GM19397 (cell line): Measurements from ENCODE around the gene HACD2.
"Not testable (repeated sequence)": the region's sequence is repeated elsewhere in the genome, so short reads cannot be mapped to it uniquely, and the experiment has no call there.

Source experiments
- ATAC-seq: cut with Tn5 transposase; IDR thresholded peaks from one replicate; pipeline ENCODE4 v1.9.1; 2021; ENCODE audit warnings: mild to moderate bottlenecking, moderate library complexity; ENCODE audit not compliant: unreplicated experiment

Gene HACD2

GRCh38 chr3:123611674-123612073 is 26.8 kb upstream of the HACD2 start:
- ATAC-seq, result not testable (repeated sequence)

DNA sequence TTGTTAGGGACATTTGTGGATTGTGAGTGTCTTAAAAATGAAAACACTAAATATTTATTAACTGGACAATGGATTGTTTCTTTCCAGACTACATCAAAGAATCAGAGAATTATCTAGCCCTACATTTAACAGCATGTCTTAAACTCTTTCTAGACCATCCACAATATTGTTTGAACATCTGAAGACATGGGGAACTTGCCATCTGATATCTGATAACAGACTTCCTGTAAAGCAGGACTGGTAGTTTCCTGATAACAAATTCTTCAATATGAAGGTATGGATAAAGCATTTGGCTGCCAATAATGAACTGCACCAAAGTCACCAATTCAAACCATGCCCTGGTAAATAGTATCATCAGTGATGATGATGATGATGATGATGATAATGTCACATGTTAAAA is 26.2 kb upstream of the HACD2 start:
- ATAC-seq, result no peak

GRCh38 chr3:123610331-123610730 is 25.5 kb upstream of the HACD2 start:
- ATAC-seq, result peak; percentile 71

- no peak for ATAC-seq
Measured at GRCh38 chr3:123609063-123609462, 24.2 kb upstream of the HACD2 start.

DNA sequence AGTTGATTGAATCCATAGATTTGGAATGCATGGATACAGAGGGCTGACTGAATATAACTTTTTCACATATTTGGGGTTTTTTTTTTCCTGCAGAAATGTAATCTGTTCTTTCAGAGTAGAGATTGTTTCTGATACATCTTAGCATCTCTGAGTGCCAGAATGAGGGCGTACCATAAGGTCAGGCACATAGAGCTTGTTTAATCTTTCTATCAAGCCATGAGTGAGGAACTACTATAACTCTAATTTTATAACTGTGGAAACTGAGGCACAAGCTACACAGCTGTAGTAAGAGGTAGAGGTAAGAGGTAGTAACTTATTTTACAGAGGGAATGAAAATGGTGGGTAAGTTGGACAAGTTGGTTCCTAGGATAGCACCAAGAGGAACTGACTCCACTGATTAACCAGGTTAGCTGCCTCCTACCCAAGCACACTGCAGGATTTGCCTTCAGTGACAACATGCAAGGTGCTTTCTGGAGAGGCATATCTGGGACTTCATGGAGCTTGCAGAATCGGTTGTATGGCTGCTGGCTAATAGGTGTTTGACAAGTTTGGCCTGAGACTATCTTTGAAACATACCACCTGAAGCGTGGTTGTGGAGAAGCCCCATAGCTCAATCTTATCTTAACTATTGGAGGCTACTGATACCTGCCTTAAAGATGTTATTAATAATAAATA is 23.5 kb upstream of the HACD2 start:
- ATAC-seq, result no peak

- ATAC-seq, result no peak
Measured at GRCh38 chr3:123606527-123606926, 21.7 kb upstream of the HACD2 start.

GRCh38 chr3:123605789-123606234 is 21.0 kb upstream of the HACD2 start:
- ATAC-seq, result peak; percentile 63

- not testable (repeated sequence) for ATAC-seq
Measured at GRCh38 chr3:123603153-123603552, 18.3 kb upstream of the HACD2 start.

DNA sequence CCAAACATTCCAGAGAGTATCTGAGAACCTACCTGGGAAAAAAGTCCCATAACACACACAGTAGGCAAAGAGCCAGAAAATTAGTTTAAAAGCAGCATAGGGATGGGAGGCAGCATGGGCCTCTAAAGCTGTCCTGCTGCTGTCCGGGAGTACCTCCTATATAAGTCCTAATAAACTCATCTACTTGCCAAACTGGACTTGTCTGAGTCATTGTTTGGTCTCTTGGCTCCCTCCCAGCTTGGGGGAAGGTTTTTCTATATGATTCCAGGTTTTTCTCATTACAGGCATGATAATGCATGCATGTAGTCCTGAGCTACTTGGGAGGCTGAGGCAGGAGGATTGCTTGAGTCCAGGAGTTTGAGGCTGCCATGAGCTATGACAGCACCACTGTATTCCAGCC is 17.5 kb upstream of the HACD2 start:
- no peak for ATAC-seq

DNA sequence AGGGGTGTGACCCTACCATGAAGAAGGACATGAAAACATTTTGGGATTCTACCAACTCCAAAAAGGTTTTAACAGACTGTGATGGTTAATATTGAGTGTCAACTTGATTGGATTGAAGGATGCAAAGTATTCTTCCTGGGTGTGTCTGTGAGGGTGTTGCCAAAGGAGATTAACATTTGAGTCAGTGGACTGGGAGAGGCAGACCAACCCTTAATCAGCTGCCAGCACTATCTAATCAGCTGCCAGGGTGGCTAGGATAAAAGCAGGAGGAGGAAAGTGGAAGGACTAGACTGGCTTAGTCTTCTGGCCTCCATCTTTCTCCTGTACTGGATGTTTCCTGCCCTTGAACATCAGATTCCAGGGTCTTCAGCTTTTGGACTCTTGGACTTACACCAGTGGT is 16.0 kb upstream of the HACD2 start:
- ATAC-seq, result not testable (repeated sequence)

DNA sequence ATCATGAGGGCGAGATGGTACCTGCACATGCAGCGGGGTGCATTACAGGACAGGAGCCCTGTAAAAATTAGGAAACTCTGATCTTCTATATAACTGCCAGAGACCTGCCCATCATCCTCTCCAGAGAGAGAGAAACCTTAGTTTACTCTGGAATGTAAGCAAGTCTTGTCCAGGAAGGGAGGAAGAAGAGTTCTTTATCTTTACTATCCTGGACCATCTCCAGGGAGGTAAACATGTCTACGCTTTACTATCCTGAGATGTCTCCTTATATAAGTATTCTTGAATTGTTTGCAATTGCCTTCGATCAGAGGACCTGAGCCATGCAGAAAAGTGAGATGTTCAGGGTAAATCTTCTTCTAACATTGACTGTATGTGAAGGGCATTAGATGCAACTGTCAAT is 12.7 kb upstream of the HACD2 start:
- ATAC-seq, result no peak

DNA sequence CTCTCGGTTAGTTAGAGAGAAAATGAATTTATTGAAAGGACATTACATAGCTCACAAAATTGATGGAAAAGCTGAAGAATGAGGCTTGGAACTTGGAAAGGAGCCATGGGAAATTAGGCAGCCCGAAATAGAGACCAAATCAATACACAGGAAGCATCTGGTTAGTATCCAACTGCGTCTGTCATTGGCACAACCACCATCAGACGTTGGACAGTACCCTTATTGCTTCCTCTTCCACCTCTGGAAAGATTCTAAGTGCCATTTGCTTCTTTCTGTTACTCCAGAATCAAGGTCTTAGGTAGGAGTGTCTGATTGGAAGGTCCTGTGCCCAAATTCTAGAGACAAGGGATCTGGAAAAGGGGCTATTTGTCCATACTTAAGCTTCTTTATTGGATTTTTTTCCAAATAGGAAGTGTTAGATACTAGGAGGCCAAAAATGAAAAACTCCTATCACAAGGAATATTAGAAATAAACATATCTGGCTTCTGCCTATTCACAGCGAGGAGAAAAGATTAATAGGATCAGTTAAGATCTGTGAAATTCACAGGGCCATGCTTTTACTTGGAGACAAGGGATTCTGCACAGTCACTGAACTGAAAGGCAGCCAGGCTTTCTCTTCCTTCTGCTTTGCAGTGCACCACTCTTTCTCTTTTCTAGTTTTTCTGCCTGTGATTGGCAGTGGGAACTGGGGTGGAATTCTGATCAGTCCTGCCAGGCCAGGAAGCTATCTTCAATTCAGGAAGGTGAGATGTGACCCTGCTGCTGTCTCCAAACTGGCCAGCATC is 10.7 kb upstream of the HACD2 start:
- ATAC-seq, result no peak

DNA sequence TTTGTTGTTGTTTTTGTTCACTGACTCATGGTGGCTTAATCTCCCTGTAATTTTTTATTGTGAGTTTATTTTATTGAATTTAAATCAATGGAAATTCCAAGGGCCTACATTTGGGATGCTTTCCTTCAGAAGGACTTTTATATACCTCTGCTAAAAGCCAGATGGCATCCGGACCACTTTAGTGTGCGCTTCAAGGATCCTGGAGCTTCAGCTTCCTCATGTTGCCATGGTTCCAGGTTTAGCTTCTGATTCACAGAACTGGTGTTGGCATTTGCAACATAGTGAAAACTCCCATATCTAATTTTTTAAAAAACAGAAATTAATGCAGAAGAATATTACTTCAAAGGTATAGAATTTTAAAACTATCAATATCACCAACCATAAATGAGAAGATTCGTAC is 8.5 kb upstream of the HACD2 start:
- no peak for ATAC-seq

- ATAC-seq, result no peak
Measured at GRCh38 chr3:123590685-123591450, 6.0 kb upstream of the HACD2 start.

DNA sequence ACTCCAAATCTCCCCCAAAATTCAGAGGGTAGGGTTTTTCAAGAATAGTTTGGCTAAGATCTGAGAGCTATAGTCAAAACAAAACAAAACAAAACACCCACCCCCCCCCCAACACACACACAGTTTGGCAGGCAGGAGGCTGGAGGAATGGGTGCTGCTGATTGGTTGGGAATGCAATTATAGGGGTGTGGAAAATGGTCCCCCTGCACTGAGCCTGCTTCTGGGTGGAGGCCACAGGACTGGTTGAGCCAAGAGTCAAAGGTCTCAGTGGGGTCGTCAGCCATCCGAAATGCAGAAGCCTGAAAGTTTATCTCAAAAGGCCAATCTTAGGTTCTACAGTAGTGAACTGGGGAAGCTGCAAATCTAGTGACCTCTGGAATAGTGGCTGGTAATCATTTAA is 2.5 kb upstream of the HACD2 start:
- no peak for ATAC-seq

- ATAC-seq, result no peak
Measured at GRCh38 chr3:123586968-123587367, 2.1 kb upstream of the HACD2 start.

- no peak for ATAC-seq
Measured at GRCh38 chr3:123586131-123586530, 1.3 kb upstream of the HACD2 start.

DNA sequence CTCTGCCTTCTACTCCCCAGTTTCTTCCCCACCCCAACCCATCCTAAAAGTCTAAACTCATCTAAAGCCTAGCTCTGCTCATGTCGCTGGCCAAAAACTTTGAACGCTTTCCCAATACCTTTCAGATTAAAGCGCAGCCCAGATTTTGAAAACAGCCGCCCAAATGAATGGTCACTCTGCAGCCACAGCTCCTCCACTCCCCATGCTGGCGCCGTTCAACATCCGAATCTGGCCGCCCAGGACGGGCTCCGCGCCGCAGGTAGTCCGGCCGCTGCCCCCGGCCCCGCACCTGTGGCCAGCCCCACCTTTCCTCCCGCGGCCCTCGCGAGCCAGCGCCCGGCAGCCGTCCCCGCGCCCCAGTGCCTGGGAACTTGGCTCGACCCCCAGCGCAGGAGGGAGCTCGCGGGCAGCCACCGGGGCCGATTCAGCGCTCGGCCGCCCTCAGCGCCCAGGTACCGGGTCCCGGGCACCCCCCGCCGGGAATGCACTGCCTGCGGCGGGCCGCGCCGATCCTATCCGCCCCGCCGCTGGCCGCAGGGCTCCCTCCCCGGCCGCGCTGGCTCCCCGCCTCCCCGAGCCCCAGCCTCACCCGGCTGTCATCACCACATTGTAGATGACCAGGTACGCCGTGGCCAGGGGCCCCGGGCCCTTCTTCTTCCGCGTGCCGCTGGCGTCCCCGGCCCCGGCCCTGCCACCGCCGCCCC is 417 bp downstream of the HACD2 start:
- peak; percentile 35 for ATAC-seq

- ATAC-seq, result no peak
Measured at GRCh38 chr3:123583561-123583960, 1.3 kb downstream of the HACD2 start.

- ATAC-seq, result no peak
Measured at GRCh38 chr3:123582315-123582714, 2.5 kb downstream of the HACD2 start.

DNA sequence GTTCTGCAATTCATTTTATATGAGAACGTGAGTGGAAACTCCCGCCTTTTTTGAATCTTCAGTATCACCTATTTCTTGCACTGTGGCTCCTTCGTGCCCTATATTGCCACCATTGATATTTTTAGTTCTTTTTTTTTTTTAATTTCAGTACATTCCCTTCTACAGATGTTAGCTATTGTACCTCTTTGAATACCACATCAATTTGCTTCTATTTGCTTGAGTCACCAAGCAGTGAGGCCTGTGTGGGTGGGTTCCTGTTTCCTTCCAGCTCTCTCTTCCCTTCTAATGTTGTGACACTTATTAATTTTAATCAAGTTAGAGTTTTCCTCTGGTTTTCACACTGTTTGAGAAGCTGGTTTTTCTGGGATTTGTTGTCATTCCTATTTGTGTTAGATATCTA is 8.7 kb downstream of the HACD2 start:
- no peak for ATAC-seq
